Stromal cell of bone marrow (primary cell): ENCODE data around the gene NEDD9.

ENCODE experiments used
- DNase-seq: peaks from one replicate; pipeline ENCODE4 v3.0.0-alpha.2; 2012; ENCODE audit warnings: low read depth

NEDD9 gene

GRCh38 chr6:11217360-11218101 lies 14.9 kb downstream of the NEDD9 start:
- no peak for DNase-seq

GRCh38 chr6:11215773-11216172 lies 16.7 kb downstream of the NEDD9 start:
- no peak for DNase-seq

- DNase-seq, result no peak
These were observed 17.6 kb downstream of the NEDD9 start for GRCh38 chr6:11214901-11215300.

- DNase-seq, result no peak
These were observed 18.2 kb downstream of the NEDD9 start for GRCh38 chr6:11214084-11214833.

GRCh38 chr6:11213422-11214021 lies 18.9 kb downstream of the NEDD9 start:
- no peak for DNase-seq

- DNase-seq, result peak; percentile 81
These were observed 19.8 kb downstream of the NEDD9 start for GRCh38 chr6:11212664-11213063.

GRCh38 chr6:11211254-11211653 lies 21.2 kb downstream of the NEDD9 start:
- DNase-seq, result no peak

GRCh38 chr6:11210386-11211138 lies 21.9 kb downstream of the NEDD9 start:
- no peak for DNase-seq

- DNase-seq, result no peak
These were observed 22.6 kb downstream of the NEDD9 start for GRCh38 chr6:11209906-11210305.

GRCh38 chr6:11209369-11209768 lies 23.1 kb downstream of the NEDD9 start:
- no peak for DNase-seq

- no peak for DNase-seq
These were observed 23.6 kb downstream of the NEDD9 start for GRCh38 chr6:11208854-11209253.

GRCh38 chr6:11208267-11208666 lies 24.2 kb downstream of the NEDD9 start:
- DNase-seq, result no peak

- DNase-seq, result peak; percentile 81
These were observed 25.1 kb downstream of the NEDD9 start for GRCh38 chr6:11207199-11207968.

GRCh38 chr6:11206576-11206975 lies 25.9 kb downstream of the NEDD9 start:
- no peak for DNase-seq

GRCh38 chr6:11204794-11205366 lies 27.6 kb downstream of the NEDD9 start:
- no peak for DNase-seq

GRCh38 chr6:11204005-11204399 lies 28.5 kb downstream of the NEDD9 start:
- DNase-seq, result no peak

- DNase-seq, result no peak
These were observed 29.0 kb downstream of the NEDD9 start for GRCh38 chr6:11203306-11204004.

- DNase-seq, result no peak
These were observed 29.8 kb downstream of the NEDD9 start for GRCh38 chr6:11202513-11203305.

- DNase-seq, result no peak
These were observed 30.5 kb downstream of the NEDD9 start for GRCh38 chr6:11201772-11202512.
